ENCODE measurements around the gene ING5.

Gene ING5

DNA sequence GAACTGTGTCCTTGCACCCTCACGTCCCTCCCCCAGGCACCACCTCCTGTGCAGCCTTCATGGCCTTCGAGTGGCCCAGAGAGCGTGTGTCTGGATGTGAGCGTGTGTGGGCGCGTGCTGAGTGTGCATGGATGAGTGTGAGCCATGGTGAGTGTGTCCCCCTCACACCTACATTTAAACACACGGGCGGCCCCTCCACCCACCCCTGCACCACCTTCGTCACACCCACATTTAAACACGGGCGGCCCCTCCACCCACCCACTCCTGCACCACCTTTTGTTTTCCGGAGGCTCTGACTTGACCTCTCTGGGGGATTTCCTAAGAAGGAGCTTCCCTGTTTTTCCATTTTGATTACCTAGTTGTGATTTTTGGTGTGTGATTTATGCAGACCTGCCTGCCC lies 33.0 kb upstream of the ING5 start:
- no peak overlapping the region for H2BK120ac ChIP-seq (ENCODE audit: low read depth, low read length)
- H3K79me2 ChIP-seq (ENCODE audit: control insufficient read depth, insufficient read depth, low read length) = no peaks in the 10 kb centered on the region
- H3K9ac ChIP-seq (ENCODE audit: low read length) = no peak overlapping the region
- DNase-seq = no peak
- no peak overlapping the region for H3K23ac ChIP-seq (ENCODE audit: low read length)
- H3K4me2 ChIP-seq (ENCODE audit: low read length) = no peak overlapping the region
- no peaks in the 10 kb centered on the region for H3K27me3 ChIP-seq (ENCODE audit: insufficient read depth, low read length, poor library complexity)
- H2BK5ac ChIP-seq (ENCODE audit: low read length) = no peak overlapping the region
- H3K56ac ChIP-seq (ENCODE audit: low read length) = no peak overlapping the region
- no peak overlapping the region for H2AK5ac ChIP-seq (ENCODE audit: low read length)
- no peak overlapping the region for H3K18ac ChIP-seq (ENCODE audit: low read length)
- no peak overlapping the region for H2BK15ac ChIP-seq (replicated peaks; ENCODE audit: low read depth)
- H3K4ac ChIP-seq (ENCODE audit: low read depth, low read length) = no peak overlapping the region
- no peak overlapping the region for H3K27ac ChIP-seq (ENCODE audit: low read depth, low read length)
- no peak overlapping the region for H3K4me3 ChIP-seq (ENCODE audit: low read length)
- no peak overlapping the region for H4K5ac ChIP-seq (ENCODE audit: low read length)
- H3K79me1 ChIP-seq (ENCODE audit: low read length) = peaks cover 2% of the 10 kb centered on the region
- peaks cover 5% of the 10 kb centered on the region for H3K36me3 ChIP-seq (ENCODE audit: control insufficient read depth, insufficient read depth, low read length)
- H3K4me1 ChIP-seq (ENCODE audit: control insufficient read depth, low read depth, low read length) = no peaks in the 10 kb centered on the region
- WGBS (ENCODE audit: extremely low coverage, insufficient coverage, low lambda C conversion rate) = no CpG with 5 or more reads among the region's 12 CpGs
- no peak overlapping the region for H4K8ac ChIP-seq (ENCODE audit: low read depth, low read length)

DNA sequence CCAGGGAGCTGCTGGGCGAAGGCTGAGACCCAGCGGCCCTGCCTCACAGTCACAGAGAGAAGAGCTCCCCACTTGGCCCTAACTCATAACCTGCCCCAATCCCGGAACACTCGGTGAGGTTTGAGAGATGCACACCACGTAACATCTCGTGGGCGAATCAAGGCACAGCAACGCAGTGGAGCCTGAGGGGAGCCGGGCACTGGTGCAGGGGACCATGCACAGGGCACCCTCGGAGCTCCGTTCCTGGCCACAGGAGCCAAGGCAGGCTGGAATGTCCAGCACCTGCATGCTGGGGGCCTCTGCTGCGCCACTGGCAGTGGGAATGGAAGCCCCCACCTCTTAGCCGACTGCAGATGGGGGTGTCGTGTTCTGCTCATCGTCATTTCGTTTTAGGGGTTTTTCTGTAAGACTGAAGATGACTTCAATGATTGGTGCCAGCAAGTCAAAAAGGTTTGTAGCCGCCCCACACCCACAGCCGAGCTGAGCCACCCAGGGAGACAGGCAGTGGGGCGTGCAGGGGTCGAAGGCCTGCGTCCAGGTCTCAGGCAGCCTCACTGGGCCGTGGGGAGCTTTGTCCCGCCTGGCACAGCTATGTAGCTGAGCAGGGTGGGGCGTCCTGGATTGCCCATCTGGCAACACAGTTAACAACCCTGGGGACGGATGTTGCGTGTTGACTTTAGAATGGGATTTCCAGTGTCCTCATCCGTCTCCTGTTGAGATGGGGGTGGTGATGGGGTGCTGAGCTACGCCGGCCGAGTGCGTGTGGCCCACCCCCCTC lies 31.3 kb upstream of the ING5 start:
- Histone ChIP-seq H3K27ac (ENCODE audit: low read depth, low read length) (no peak overlapping the region), H3K79me2 (ENCODE audit: control insufficient read depth, insufficient read depth, low read length) (no peaks in the 10 kb centered on the region), H4K5ac (ENCODE audit: low read length) (no peak overlapping the region), H2AK5ac (ENCODE audit: low read length) (no peak overlapping the region), H3K4me2 (ENCODE audit: low read length) (no peak overlapping the region), H3K4me1 (ENCODE audit: control insufficient read depth, low read depth, low read length) (no peaks in the 10 kb centered on the region), H3K9ac (ENCODE audit: low read length) (no peak overlapping the region), H2BK15ac (replicated peaks; ENCODE audit: low read depth) (no peak overlapping the region), H3K27me3 (ENCODE audit: insufficient read depth, low read length, poor library complexity) (no peaks in the 10 kb centered on the region), H3K36me3 (ENCODE audit: control insufficient read depth, insufficient read depth, low read length) (peaks cover 5% of the 10 kb centered on the region), H4K8ac (ENCODE audit: low read depth, low read length) (no peak overlapping the region), H3K79me1 (ENCODE audit: low read length) (peaks cover 2% of the 10 kb centered on the region), H3K4ac (ENCODE audit: low read depth, low read length) (no peak overlapping the region), H3K23ac (ENCODE audit: low read length) (no peak overlapping the region), H2BK5ac (ENCODE audit: low read length) (no peak overlapping the region), H3K4me3 (ENCODE audit: low read length) (no peak overlapping the region), H2BK120ac (ENCODE audit: low read depth, low read length) (no peak overlapping the region), H3K56ac (ENCODE audit: low read length) (no peak overlapping the region), H3K18ac (ENCODE audit: low read length) (no peak overlapping the region)
- DNase-seq = no peak
- no CpG with 5 or more reads among the region's 31 CpGs for WGBS (ENCODE audit: extremely low coverage, insufficient coverage, low lambda C conversion rate)

DNA sequence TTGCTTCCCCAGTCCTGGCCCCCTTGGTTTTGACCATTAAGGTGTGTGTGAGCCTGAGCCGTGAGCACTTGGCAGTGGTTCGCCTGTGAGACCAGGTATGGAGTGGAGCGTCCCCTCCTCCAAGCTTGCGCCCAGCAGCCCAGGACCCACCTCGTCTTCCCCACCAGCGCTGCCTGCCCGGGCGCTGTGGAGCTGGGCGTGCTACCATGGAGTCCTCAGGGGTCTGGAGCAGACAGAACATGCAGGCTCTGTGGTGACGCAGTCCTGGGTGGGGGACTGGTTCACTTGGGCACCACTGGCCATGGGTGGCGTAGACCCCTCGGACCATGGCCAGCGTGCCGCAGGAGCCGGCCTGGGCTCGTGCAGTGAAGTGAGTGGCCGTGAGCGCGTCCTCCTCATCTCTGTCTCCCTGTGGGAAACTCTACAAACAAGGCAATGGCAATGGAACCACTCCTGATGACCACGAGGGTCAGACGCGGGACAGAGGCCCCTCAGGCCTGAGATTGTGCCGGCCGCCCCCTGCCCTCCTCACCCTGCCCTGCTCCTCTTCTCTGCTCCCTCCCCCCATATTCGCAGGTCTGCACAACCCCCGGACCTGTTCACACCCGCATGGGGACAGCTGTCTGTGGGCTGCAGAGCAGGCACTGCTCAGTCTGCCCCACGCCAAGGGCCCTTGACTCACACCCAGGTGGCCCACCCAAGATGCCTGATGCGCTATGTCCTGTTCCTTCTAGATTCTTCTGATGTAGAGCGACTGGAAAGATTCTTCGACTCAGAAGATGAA lies 30.2 kb upstream of the ING5 start:
- H3K9ac ChIP-seq (ENCODE audit: low read length) = no peak overlapping the region
- WGBS (ENCODE audit: extremely low coverage, insufficient coverage, low lambda C conversion rate) = no CpG with 5 or more reads among the region's 31 CpGs
- H4K5ac ChIP-seq (ENCODE audit: low read length) = no peak overlapping the region
- H3K4me2 ChIP-seq (ENCODE audit: low read length) = no peak overlapping the region
- no peak overlapping the region for H2BK120ac ChIP-seq (ENCODE audit: low read depth, low read length)
- H3K4me1 ChIP-seq (ENCODE audit: control insufficient read depth, low read depth, low read length) = no peaks in the 10 kb centered on the region
- no peak overlapping the region for H3K27ac ChIP-seq (ENCODE audit: low read depth, low read length)
- H3K18ac ChIP-seq (ENCODE audit: low read length) = no peak overlapping the region
- H2BK15ac ChIP-seq (replicated peaks; ENCODE audit: low read depth) = no peak overlapping the region
- no peak overlapping the region for H3K4me3 ChIP-seq (ENCODE audit: low read length)
- DNase-seq = no peak
- no peaks in the 10 kb centered on the region for H3K79me2 ChIP-seq (ENCODE audit: control insufficient read depth, insufficient read depth, low read length)
- H2BK5ac ChIP-seq (ENCODE audit: low read length) = no peak overlapping the region
- no peaks in the 10 kb centered on the region for H3K27me3 ChIP-seq (ENCODE audit: insufficient read depth, low read length, poor library complexity)
- no peak overlapping the region for H3K56ac ChIP-seq (ENCODE audit: low read length)
- H3K23ac ChIP-seq (ENCODE audit: low read length) = no peak overlapping the region
- H3K79me1 ChIP-seq (ENCODE audit: low read length) = no peaks in the 10 kb centered on the region
- H3K4ac ChIP-seq (ENCODE audit: low read depth, low read length) = no peak overlapping the region
- H2AK5ac ChIP-seq (ENCODE audit: low read length) = no peak overlapping the region
- no peak overlapping the region for H4K8ac ChIP-seq (ENCODE audit: low read depth, low read length)
- peaks cover 5% of the 10 kb centered on the region for H3K36me3 ChIP-seq (ENCODE audit: control insufficient read depth, insufficient read depth, low read length)

DNA sequence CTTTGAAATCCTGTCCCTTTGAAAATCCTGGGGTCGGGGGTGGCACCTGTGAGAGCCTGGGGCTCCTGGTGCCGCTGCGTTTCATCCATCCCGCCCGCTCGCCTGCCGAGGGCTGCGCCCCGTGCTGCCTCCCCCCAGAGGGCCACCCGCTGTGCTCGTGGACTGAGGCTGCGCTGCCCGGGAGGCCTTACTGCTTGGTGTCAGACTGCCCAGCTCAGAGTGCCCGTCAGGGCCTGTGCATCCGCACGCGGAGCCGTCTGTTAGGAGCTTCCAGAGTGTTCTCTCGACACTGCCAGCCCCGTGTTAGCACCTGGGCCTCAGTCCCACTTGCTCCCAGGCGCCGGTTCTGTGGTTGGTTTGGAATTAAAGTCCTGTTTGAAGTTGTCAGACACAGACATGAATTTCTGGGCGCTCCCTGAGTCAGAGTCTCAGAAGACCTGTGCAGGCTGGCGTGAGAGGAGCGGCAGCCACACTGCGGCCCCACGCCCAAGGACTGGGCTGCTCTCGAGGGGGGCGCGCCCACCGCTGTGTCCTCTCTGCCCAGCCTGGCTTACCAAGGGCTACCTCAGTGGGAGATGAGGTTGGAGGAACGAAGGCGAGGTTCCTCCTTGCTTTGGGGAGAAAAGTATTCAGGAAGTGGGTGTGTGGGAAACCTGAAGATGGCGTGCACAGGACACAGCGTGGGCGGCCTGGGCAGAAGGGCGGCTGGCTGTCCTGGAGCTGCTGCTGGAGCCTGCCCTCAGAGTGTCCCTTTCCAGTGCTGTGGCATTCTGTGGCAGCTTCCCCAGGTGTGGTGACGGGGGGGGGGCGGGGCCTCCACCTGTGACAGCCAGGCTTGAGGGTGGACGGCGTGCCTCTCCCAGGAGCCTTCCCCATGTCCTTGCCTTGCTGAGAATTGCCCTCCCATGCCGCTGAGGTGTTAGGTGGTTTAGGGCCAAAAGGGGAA lies 29.3 kb upstream of the ING5 start:
- Histone ChIP-seq H3K36me3 (ENCODE audit: control insufficient read depth, insufficient read depth, low read length) (peaks cover 6% of the 10 kb centered on the region), H3K4me3 (ENCODE audit: low read length) (no peak overlapping the region), H3K9ac (ENCODE audit: low read length) (no peak overlapping the region), H3K18ac (ENCODE audit: low read length) (no peak overlapping the region), H2AK5ac (ENCODE audit: low read length) (no peak overlapping the region), H3K27ac (ENCODE audit: low read depth, low read length) (no peak overlapping the region), H3K4ac (ENCODE audit: low read depth, low read length) (no peak overlapping the region), H2BK5ac (ENCODE audit: low read length) (no peak overlapping the region), H3K56ac (ENCODE audit: low read length) (no peak overlapping the region), H3K23ac (ENCODE audit: low read length) (no peak overlapping the region), H3K4me1 (ENCODE audit: control insufficient read depth, low read depth, low read length) (no peaks in the 10 kb centered on the region), H4K8ac (ENCODE audit: low read depth, low read length) (no peak overlapping the region), H2BK120ac (ENCODE audit: low read depth, low read length) (no peak overlapping the region), H3K79me2 (ENCODE audit: control insufficient read depth, insufficient read depth, low read length) (no peaks in the 10 kb centered on the region), H2BK15ac (replicated peaks; ENCODE audit: low read depth) (no peak overlapping the region), H3K27me3 (ENCODE audit: insufficient read depth, low read length, poor library complexity) (no peaks in the 10 kb centered on the region), H4K5ac (ENCODE audit: low read length) (no peak overlapping the region), H3K4me2 (ENCODE audit: low read length) (no peak overlapping the region), H3K79me1 (ENCODE audit: low read length) (no peaks in the 10 kb centered on the region)
- WGBS (ENCODE audit: extremely low coverage, insufficient coverage, low lambda C conversion rate) = no CpG with 5 or more reads among the region's 42 CpGs
- no peak for DNase-seq

DNA sequence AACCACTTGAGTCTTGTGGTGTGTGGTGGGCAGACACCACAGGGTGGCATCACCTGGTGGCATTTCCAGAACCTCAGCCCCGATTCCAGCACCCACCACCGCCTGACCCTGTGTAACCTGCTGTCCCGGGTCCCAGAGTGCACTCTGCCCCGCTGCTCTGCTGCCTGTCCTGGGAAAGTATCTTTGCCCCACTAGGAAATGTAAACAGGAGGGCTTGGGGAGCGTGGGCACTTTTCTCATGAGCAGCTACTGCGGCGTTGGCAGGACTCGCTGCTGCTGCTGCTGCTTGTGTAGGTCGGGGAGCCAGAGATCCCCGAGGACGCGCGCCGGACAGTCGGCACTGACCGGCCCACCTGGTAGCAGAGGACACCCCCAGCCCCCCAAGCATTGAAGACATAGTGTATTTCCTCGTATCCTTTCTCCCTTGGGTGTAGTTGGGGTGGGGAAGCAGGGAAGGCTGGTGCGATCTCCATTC lies 28.6 kb upstream of the ING5 start:
- Histone ChIP-seq H3K79me1 (ENCODE audit: low read length) (no peaks in the 10 kb centered on the region), H2AK5ac (ENCODE audit: low read length) (no peak overlapping the region), H3K18ac (ENCODE audit: low read length) (no peak overlapping the region), H4K8ac (ENCODE audit: low read depth, low read length) (no peak overlapping the region), H3K4me3 (ENCODE audit: low read length) (no peak overlapping the region), H3K4me1 (ENCODE audit: control insufficient read depth, low read depth, low read length) (no peaks in the 10 kb centered on the region), H2BK5ac (ENCODE audit: low read length) (no peak overlapping the region), H3K56ac (ENCODE audit: low read length) (no peak overlapping the region), H2BK15ac (replicated peaks; ENCODE audit: low read depth) (no peak overlapping the region), H2BK120ac (ENCODE audit: low read depth, low read length) (no peak overlapping the region), H3K27ac (ENCODE audit: low read depth, low read length) (no peak overlapping the region), H3K4ac (ENCODE audit: low read depth, low read length) (no peak overlapping the region), H3K4me2 (ENCODE audit: low read length) (no peak overlapping the region), H3K79me2 (ENCODE audit: control insufficient read depth, insufficient read depth, low read length) (no peaks in the 10 kb centered on the region), H3K23ac (ENCODE audit: low read length) (no peak overlapping the region), H3K36me3 (ENCODE audit: control insufficient read depth, insufficient read depth, low read length) (peaks cover 5% of the 10 kb centered on the region), H4K5ac (ENCODE audit: low read length) (no peak overlapping the region), H3K27me3 (ENCODE audit: insufficient read depth, low read length, poor library complexity) (no peaks in the 10 kb centered on the region), H3K9ac (ENCODE audit: low read length) (no peak overlapping the region)
- WGBS (ENCODE audit: extremely low coverage, insufficient coverage, low lambda C conversion rate) = no CpG with 5 or more reads among the region's 18 CpGs
- DNase-seq = no peak
